CD4-positive, alpha-beta T cell treated with Interleukin-1 beta for 1 hour (primary cell): Measurements from ENCODE around the gene SGSH.
"Not testable (repeated sequence)": the region's sequence is repeated elsewhere in the genome, so short reads cannot be mapped to it uniquely, and the experiment has no call there.

ENCODE experiments used
- DNase-seq, 2 donors: peaks; one replicate each; pipeline ENCODE4 v3.0.0-alpha.2; 2020 to 2022

SGSH gene

DNA sequence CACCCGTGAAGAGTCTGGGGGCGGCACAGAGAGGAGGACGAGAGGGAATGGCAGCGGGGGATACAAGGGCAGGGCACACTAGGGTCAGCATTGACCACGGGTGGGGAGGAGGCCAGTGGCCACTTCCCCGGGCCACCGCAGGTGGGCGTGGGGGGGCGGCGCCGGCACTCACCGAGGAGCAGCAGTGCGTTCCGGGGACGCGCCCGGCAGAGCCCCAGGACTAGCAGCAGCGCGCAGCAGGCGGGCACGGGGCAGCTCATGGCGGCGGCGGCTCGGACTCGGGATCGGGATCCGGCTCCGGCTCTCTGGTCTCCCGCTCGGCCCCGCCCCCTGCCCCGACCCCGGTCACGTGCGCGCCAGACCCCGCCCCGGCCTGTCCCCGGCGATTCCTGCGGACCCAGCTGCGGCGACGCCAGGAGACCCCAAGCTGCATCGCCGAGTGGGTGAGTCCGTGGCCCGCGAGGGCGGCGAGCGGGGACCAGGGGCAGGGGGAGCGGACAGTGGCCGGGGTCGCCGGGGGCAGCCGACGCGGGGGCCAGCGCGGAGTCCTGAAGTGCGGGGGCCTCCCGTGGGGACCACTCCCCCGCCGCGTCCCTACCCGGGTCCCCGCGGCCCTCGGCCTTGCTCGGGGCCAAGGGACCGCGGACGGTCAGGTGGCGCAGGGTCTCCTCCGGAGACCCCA is at the start of gene SGSH, which contains the start of gene SLC26A11:
TSS of gene SGSH (minus strand) at position 280 of the 682 bp plus-strand sequence. CDS start at position 260, 20 bp downstream.
TSS of gene SLC26A11 (plus strand) at position 374 of the 682 bp plus-strand sequence. CDS start 1,134 bp downstream, outside the sequence.
- DNase-seq, result peak; percentile 55 to 60

GRCh38 chr17:80269405-80269807 is 49.3 kb upstream of the SGSH start:
- DNase-seq, result no peak

- DNase-seq, result no peak
These were observed 48.3 kb upstream of the SGSH start for GRCh38 chr17:80268427-80268826.

DNA sequence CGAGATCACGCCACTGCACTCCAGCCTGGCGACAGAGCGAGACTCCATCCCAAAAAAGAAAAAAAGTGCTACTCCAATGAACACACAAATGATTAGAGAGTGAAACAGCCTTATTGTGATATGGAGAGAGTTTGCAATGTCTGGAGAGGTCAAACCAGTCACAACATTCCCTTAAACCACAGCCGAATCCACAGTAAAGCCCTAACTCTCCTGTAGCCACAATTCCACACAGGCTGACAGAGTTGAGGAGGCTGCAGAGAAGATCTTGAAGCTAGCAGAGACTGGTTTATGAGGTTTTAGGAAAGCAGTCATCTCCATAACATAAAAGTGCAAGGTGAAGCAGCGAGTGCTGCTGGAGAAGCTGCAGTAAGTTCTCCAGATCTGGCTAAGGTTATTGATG is 47.3 kb upstream of the SGSH start:
- no peak for DNase-seq

DNA sequence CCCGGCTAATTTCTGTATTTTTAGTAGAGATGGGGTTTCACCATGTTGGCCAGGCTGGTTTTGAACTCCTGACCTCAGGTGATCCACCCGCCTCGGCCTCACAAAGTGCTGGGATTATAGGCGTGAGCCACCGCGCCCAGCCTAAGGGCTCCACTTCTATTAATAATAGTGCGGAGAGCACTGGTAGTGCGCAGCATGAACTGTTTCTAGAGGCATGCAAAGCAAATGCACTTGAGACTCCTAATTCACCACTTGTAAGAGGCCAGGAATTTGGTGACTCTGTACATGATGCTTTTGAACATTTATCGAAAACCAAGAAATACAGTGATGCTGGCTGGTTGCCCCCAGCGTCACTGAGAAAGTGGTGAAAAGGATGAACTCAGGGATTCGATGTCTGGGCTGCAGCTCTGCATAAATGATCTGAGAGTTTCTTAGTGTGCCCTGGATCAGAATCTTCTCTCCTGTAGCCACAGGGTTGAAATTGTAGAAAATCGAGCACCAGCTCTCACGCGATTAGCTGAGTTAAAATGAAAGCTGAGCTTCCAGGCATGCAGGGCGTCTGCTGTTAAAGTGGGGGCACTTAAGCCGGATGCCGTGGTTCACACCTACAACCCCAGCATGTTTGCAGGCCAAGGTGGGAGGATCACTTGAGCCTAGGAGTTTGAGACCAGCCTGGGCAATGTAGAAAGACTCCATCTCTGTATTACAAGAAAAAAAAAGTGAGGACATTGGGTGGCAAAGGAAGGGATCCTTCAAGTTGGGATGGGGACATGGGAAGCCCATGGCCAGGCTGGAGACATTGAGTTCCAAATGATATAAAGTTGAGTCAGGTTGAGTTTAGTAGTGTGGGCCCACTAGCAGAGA is 45.3 kb upstream of the SGSH start:
- peak; percentile 59 to 69 for DNase-seq

DNA sequence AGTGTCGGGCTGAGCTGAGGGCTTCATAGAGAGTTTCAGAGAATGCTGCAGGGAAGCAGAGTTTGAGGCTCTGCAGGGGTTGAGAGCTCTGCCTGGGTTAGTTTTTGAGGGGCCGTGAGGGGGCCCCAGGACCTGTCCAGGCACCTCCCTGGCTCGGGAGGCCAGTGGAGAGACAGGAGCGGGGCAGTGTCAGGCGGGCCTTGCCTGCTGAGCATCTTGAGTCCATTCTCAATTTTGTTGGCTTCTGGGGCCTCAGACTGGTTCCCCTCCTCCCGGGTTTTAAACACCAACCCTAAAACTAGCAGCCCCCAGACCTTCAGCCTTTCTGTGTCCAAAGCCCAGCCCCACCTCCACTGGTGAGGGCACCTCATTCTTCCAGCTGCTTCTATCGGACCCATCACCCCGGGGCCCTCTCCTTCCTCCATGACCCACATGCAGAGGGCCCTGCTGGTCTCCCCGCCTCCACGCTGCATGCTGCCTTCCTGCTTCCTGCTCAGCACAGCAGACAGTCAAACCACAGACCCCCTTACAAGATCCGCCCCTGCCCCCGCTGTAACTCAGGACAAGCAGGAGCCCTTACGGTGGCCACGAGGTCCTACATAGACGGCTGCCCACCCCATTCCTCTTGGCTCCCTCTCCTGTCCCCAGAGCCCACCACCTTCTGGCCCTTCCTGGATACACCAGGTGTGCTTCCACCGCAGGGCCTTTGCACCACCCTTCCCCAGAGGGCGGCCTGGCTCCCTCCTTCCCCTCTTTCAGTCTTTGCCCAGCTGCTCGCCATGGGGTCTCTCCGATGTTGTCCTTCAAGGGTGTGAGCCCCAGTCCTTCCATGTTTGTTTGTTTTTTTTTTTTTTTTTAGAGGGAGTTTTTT is 44.3 kb upstream of the SGSH start:
- peak; percentile 43 to 55 for DNase-seq

DNA sequence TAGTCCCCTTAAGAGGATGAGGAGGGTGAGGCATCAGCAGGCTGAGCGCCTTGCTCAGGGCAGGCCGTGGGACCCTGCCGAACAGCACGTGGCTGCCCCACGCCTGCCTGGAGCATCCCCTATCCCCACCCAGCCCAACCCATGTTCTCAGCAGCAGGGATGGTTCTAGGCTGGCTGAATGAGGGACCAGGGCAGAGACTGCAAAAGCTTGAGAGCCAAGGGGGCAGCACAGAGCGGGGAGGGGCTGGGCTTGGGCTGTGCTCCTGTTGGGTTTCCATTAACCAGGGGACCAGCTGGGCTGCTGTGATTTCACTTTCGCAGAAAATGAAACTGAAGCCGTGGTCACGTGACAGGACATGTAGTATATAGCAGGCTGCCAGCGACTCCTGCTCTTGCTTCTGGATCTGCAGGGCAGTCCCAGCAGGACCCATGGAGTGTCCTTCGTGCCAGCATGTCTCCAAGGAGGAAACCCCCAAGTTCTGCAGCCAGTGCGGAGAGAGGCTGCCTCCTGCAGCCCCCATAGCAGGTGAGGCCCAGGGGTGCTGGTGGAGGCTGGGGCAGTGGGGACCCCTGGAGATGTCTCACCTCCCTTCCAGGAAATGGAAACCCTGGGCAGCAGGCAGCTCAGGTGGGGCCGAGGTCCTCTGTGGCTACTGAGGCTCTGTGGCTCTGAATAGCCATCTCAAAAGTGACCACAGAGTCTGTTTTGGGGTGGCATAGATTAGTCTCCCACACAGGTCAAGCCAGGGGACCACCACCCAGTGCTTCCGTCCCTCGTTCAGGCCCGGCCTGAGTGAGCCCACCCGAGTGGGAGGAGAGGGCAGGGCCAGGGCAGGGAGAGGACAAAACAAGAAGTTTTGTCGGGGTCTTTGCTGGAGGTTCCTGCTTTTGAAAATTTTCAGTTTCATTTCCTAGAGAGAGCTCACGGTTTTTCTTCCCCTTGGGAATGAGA is 43.4 kb upstream of the SGSH start:
- peak; percentile 85 to 88 for DNase-seq

DNA sequence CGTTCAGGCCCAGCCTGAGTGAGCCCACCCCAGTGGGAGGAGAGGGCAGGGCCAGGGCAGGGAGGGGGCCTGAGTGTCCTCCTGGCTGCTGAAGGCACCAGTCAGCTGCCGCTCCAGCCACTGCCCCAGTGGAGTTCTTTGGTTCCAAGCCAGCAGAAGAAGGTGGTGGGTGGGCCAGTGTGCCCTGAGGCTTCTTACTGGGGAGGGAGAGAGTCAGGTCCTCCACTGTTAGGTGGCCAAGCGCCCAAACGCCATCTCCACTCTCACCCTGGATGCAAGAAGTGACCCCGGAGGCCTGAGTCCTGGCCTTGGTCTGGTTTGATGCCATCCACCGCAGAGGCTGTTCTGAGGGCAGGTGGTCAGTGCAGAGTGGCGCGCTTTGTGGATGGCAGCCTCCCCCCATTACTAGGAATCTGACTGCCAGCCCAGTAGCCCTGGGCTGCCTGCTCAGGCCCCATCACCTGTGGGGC is 42.7 kb upstream of the SGSH start:
- no peak for DNase-seq

DNA sequence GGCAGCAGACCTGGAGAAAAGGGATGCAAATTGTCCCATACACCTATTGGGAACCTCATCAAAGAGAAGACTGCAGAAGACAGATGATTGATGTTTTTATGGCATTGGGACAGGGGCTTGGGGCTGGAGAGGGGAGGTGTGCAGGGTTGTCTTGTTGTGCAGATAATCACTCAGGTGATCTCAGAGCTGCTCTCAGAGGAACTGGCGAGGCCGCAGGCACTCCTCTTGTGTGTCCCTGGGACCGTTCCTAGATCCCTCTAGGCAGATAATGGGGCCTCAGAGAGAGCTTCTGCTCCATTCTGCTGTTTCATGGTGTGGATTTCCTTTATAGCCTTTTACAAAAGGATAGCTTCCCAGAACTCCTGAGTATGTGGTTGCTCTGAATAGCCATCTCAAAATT is 42.2 kb upstream of the SGSH start:
- no peak for DNase-seq

- no peak for DNase-seq
These were observed 41.8 kb upstream of the SGSH start for GRCh38 chr17:80261895-80262279.

DNA sequence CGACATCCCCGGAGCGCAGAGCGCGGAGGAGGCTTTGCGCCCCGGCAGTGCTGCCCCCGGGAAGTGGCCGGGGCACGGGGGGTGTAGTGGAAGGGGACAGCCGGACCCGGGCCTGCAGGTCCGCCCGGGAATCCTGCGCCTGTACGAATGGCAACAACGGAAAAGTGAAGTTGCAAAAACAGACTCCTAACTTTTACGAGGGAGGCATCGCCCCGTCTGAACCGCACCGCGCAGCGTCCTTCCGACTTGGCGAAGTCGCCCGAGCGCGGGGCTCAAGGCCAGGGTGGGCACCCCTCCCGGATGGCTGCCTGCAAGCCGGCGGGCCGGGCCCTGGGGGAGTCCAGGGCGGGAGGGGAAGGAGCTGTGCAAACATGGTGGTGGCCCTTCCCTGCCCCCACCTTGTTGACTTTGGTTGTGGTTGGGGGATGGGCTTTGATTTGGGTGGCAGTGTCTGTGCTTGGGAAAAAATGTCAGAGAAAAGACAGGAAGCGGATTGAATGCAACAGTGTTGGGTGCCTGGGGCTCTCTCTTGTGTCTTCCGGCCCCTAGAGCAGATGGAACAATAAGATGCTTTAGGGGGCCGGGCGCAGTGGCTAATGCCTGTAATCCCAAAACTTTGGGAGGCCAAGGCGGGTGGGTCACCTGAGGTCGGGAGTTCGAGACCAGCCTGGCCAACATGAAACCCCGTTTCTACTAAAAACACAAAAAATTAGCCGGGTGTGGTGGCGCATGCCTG is 41.2 kb upstream of the SGSH start:
- peak; percentile 73 to 80 for DNase-seq

GRCh38 chr17:80260791-80261158 is 40.6 kb upstream of the SGSH start, which contains the start of gene RNF213:
TSS of gene RNF213 (plus strand) at chr17:80260852. CDS start at chr17:80263682, 2,830 bp downstream.
- DNase-seq, result peak; percentile 59 to 67

GRCh38 chr17:80260069-80260535 is 40.0 kb upstream of the SGSH start:
- DNase-seq, result peak; percentile 84

- no peak for DNase-seq
These were observed 39.4 kb upstream of the SGSH start for GRCh38 chr17:80259457-80260068.

DNA sequence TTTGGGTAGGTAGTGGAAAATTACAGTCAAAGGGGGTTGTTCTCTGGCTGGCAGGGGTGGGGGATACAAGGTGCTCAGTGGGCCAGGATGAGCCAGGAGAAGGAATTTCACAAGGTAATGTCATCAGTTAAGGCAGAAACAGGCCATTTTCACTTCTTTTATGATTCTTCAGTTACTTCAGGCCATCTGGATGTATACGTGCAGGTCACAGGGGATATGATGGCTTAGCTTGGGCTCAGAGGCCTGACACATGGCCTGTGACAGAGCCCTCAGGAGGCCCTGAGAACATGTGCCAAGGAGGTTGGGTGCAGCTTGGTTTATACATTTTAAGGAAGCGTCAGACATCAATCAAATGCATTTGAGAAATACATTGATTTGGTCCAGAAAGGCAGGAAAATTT is 38.2 kb upstream of the SGSH start:
- DNase-seq, result not testable (repeated sequence)

GRCh38 chr17:80257716-80258213 is 37.6 kb upstream of the SGSH start:
- no peak for DNase-seq

DNA sequence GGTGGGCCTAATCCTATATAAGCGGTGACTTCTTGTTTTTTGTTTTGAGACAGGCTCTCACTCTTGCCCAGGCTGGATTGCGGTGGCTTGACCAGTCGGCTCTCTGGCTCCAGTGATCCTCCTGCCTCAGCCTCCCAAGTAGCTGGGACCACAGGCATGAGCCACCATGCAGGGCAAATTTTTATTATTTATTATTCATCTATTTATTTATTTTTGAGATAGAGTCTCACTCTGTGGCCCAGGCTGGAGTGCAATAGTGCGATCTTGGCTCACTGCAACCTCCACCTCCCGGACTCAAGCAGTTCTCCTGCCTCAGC is 35.9 kb upstream of the SGSH start:
- DNase-seq, result no peak

DNA sequence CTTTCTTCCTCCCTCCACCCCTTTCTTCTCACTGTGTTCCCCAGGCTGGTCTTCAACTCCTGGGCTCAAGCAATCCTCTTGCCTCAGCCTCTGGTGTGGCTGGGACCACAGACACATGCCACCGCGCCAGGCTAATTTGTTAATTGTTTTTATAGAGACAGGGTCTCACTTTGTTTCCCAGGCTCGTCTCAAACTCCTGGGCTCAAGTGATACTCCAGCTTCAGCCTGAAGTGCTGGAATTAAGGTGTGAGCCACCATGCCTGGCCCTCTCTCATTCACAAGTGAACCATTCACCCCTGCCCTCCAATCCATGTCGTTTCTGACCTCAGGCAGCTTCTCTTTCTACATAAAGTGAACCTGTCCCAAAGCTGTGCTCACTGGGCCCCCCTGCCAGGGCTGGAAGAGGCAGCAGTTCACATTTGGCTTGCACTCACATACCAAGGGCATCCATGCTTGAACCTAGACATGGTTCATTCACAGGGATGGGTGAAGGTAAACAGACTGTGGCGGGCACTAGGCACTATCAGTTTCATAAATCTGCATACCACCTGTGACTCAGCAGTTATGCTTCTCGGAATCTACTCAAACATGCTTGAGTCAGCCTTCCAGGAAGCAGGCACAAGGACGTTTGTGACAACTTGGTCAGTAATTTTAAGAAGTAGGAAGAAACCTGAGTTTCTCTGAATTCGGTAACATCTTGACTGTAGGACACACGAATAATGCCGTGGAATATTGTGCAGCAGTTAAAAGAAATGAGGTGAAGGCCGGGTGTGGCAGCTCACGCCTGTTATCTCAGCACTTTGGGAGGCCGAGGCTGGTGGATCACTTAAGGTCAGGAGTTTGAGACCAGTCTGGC is 34.5 kb upstream of the SGSH start:
- peak; percentile 43 to 65 for DNase-seq
